EL (cell line): ENCODE measurements around the gene KCNC1.
A peak's percentile ranks its signal among the peaks of the same experiment; 100 is the strongest.

Experiments
- DNase-seq: peaks from one replicate; pipeline ENCODE4 v3.0.0-alpha.2; 2016

Gene KCNC1

GRCh38 chr11:17775507-17776211, 41.1 kb downstream of the KCNC1 start:
- no peak for DNase-seq

- no peak for DNase-seq
Measured at GRCh38 chr11:17776212-17776875, 41.8 kb downstream of the KCNC1 start.

GRCh38 chr11:17777086-17777737, 42.6 kb downstream of the KCNC1 start:
- DNase-seq, result no peak

GRCh38 chr11:17777738-17778091, 43.1 kb downstream of the KCNC1 start:
- DNase-seq, result no peak

GRCh38 chr11:17778352-17778751, 43.8 kb downstream of the KCNC1 start:
- DNase-seq, result no peak

GRCh38 chr11:17778956-17779860, 44.6 kb downstream of the KCNC1 start:
- DNase-seq, result no peak

- no peak for DNase-seq
Measured at GRCh38 chr11:17779861-17780594, 45.4 kb downstream of the KCNC1 start.

GRCh38 chr11:17780668-17781067, 46.1 kb downstream of the KCNC1 start:
- no peak for DNase-seq

GRCh38 chr11:17781221-17781620, 46.6 kb downstream of the KCNC1 start:
- no peak for DNase-seq

GRCh38 chr11:17781626-17782025, 47.0 kb downstream of the KCNC1 start:
- no peak for DNase-seq

- DNase-seq, result no peak
Measured at GRCh38 chr11:17782145-17782544, 47.6 kb downstream of the KCNC1 start.

- DNase-seq, result no peak
Measured at GRCh38 chr11:17782603-17783337, 48.2 kb downstream of the KCNC1 start.

GRCh38 chr11:17783878-17784277, 49.3 kb downstream of the KCNC1 start:
- DNase-seq, result no peak

GRCh38 chr11:17786824-17787525, 52.4 kb downstream of the KCNC1 start:
- DNase-seq, result peak; percentile 84

- no peak for DNase-seq
Measured at GRCh38 chr11:17788084-17788483, 53.5 kb downstream of the KCNC1 start.

GRCh38 chr11:17790453-17790852, 55.9 kb downstream of the KCNC1 start:
- DNase-seq, result peak; percentile 54

GRCh38 chr11:17791144-17791543, 56.6 kb downstream of the KCNC1 start:
- no peak for DNase-seq

GRCh38 chr11:17792161-17792560, 57.6 kb downstream of the KCNC1 start:
- no peak for DNase-seq

- no peak for DNase-seq
Measured at GRCh38 chr11:17793642-17794170, 59.1 kb downstream of the KCNC1 start.

- no peak for DNase-seq
Measured at GRCh38 chr11:17794981-17795380, 60.4 kb downstream of the KCNC1 start.

- no peak for DNase-seq
Measured at GRCh38 chr11:17796154-17796553, 61.6 kb downstream of the KCNC1 start.
